Stimulated activated CD4-positive, alpha-beta T cell treated with anti-CD3 and anti-CD28 coated beads, Interleukin-2, amount 100 ng/mL, for 4 hours (primary cell): ENCODE data around the gene UNC80.
A peak's percentile ranks its signal among the peaks of the same experiment; 100 is the strongest.

Source experiments
- DNase-seq: peaks from one replicate; pipeline ENCODE4 v3.0.0-alpha.2; 2020; ENCODE audit warnings: low read depth

The UNC80 gene

DNA sequence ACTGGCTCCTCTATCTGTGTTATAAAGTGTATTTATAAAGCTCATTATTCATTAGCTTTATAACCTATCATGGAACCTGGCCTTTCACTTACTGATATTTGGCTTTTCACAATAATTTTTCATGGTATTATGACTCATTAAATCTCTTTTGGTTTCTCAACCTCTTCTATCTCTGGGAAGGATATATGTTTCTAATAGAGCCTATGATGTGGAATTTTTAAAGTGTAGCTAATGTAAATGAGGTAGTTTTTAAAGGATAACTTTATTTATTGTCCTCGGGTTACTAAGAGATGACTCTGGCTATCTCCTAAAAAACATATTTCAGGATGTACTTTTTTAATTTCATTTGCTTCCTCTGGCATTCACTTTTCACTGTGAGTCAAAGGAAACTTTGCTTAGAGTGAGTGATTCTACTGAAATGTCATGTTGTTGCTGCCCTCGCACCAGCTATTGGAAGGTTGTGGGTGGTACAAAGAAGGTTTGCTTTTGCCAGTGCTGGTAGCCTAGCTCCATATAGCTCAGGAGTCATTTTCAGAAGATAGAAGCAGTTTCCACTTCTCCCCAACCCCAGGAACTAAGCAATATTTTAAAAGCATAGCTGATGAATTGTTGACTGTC, 145.6 kb downstream of the UNC80 start:
- no peak for DNase-seq

DNA sequence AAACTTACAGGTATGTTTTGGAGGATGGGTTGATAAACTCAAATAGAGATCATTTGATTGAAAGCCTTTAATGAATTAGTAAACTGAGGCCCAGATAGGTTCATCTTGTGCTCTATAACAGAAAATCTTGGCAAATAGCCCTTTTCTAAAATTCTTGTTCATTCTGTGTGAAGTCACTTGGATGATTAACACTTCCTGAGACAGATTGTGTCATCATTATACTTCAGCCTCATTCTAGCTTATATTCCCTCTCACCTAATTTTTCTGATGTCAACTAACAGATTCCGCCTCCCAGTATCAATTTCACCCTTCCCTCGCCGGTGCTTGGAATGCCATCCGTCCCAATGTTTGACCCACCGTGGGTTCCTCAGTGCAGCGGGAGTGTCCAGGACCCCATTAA, 146.6 kb downstream of the UNC80 start:
- DNase-seq: no peak

GRCh38 chr2:209922116-209922515, 150.5 kb downstream of the UNC80 start:
- no peak for DNase-seq

DNA sequence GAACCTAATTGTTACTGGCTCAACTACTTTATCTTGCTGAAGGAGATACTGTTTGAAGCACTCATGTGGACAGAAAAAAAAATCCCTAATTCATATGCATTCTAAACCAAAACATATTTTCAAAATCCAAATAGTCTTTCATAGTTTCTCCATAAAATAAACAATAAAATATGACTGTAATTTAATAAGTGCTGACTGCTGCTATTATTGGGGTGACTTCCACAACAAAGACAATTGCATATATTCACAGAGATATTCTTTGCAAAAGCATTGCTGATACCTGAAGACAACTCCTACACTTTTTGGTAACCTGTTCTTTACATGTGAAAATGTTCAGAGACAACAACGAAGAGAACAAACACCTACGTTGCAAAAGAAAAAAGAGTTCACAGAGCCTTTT, 157.7 kb downstream of the UNC80 start:
- DNase-seq: no peak

GRCh38 chr2:209933499-209934483, 162.2 kb downstream of the UNC80 start:
- no peak for DNase-seq

GRCh38 chr2:209936106-209936666, 164.6 kb downstream of the UNC80 start:
- no peak for DNase-seq

GRCh38 chr2:209937893-209938292, 166.3 kb downstream of the UNC80 start:
- DNase-seq: no peak

- DNase-seq: no peak
Measured at GRCh38 chr2:209938906-209939305, 167.3 kb downstream of the UNC80 start.

- DNase-seq: no peak
Measured at GRCh38 chr2:209940936-209941335, 169.3 kb downstream of the UNC80 start.

- no peak for DNase-seq
Measured at GRCh38 chr2:209942426-209942825, 170.8 kb downstream of the UNC80 start.

DNA sequence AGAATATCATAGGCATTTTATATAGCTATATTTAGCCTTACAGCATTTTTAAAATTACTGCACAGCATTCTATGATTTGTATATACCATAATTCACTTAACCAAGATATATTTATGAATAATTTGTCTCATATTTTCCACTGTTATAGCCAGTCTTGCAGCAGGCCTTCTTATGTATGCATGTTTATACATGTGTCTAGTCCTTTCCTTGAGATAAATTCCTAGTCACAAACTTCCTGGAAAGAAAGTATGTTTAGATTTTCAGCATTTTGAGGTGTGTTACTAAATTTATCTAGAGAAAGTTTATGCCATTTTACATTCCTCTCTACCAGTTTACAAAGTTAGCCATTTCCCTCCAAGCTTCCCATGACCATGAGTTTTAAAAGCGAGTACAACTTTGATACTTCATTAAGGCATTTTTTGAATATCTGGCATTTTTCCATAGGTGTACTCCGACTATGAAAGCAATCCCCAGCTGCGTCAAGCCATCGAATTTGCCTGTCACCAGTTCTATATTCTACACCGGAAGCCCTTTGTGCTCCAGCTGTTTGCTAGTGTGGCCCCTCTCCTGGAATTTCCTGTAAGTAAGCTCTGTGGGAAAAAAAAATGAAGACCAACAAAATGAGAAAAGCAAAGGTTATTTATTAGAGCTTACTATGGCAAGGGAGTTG, 171.4 kb downstream of the UNC80 start:
- DNase-seq: no peak

- no peak for DNase-seq
Measured at GRCh38 chr2:209943776-209944175, 172.1 kb downstream of the UNC80 start.

DNA sequence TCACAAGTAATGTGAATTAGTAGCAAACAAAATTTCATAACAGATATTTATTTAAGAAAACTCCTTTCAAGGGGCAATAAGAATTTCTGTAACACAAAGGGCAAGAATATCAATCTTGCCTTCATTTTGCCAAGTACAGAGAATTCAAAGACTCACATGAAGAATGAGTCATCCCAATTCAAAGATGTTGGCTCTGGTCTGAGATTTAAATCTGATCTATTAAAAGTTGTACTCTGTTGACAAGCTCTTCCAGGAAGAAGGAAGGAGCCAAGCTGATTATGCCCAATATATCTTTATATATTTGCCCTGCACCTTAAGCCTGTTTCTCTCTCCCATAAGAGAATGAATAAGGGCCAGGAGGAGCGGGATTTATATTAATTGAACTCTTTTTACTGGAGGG, 174.9 kb downstream of the UNC80 start:
- no peak for DNase-seq

- no peak for DNase-seq
Measured at GRCh38 chr2:209956271-209956670, 184.6 kb downstream of the UNC80 start.

DNA sequence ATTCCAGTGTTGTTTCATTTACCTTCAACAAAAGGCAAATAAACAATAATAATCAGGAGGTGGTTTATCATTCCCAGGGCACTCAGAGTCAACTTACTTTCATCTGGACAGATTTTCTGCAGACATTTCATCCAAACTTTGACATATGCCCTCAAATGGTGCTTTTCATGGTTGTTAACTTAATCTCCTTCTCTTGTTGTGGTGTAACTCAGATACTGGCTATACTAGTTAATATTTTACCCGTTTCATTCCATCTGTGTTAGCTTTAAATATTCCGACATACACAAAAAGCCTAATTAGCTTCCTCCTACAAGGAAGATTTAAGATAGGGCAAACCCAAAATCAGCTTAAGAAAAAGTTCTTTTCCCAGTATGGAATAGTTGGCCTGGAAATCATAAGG, 186.4 kb downstream of the UNC80 start:
- no peak for DNase-seq

DNA sequence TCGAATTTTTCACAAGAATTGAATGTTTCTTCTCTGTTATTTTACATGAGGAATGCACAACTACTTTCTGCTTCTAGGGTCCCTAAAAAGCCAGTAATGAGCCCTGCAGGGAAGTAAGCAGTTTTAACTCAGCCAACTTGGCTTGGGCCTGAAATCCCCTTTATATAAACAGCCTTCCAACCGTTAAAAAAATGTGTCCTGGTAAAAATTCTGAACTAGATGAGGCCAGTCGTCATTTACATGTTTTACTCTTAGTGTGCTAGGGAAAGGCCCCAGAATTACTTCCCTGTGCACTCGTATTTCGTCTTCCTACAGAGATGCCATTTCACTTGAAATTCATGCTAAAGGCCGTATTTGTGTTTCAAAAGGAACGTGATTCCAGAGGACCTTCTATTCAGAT, 188.4 kb downstream of the UNC80 start:
- no peak for DNase-seq

DNA sequence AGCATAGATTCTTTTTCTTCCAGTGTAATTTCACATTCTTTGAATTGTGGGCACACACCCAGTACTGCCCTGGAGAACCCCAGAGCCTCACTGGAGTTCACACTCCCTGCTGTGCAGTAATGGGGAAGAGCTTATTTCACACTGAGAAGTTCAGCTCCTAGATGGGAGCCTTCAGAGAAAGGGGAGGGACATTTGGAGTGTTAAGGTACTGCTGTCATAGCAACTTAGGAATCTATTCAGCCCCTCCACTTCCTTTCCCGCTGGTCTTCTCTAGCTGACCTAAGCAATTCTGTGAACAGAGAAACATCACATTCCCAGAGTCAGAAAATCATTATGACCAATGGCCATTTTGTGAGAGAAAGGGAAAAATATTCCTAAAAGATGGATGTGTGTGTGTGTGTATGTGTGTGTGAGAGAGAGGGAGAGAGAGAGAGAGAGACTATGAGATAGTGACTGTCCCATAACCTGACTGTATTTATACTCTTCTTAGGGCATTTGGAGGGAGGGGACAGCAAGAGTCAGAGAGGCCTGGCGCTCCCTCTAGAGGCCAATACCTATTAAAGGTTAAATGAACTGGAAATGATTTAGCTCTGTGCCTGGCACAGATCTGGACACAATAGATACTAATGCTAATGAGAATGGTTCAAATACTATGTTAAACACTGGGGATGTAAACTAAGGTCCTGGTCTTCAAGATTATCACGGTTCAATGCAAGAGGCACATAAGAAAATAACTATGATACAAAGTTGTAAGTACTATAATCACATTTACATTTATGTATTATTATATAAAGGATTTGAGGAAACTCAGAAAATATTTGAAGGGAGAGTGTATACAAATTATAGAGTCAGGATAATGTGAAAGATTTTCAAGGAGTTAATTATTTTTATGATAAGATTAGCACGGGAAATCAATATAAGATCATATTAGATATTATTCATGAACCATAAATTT, 189.3 kb downstream of the UNC80 start:
- peak; percentile 11 for DNase-seq

GRCh38 chr2:209965723-209966122, 194.1 kb downstream of the UNC80 start:
- DNase-seq: no peak

DNA sequence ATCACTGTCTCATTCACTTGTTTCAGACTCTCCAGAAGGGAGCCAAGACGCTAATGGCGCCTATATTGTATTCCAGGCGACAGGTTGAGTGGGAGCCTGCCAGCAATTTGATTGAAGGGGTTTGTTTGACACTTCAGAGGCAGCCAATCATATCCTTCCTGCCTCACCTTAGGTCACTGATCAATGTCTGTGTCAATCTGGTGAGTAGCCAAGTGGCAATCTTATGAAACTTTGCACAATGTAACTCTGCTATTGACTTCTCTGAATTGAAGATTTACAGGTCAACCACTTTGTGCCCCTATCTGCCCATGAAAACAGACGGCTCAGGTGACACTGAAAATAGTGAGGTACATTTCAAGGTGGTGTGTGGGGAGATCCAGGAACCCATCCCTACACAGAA, 198.1 kb downstream of the UNC80 start:
- no peak for DNase-seq

DNA sequence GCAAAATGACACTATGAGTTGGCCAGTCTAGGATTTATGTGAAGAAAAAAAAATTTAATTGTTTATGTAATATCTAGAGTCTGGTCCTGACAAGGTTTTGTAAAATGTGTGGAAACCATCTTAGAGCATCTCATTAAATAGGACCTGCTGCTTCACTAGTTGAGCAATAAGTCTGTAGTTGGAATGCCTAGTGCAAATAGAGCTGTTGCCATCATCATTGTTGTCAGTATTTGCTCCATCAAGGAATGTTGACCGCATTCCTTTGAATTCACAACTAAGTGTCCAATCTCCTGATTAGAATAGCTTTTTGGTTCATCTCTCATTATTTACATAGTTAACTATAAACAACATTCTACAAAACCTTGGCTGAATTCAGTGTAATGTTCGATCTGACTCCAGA, 198.6 kb downstream of the UNC80 start:
- no peak for DNase-seq

- DNase-seq: no peak
Measured at GRCh38 chr2:209970711-209971110, 199.1 kb downstream of the UNC80 start.
